Measurements from ENCODE around the gene AHI1. TPM values are rescaled to one million over a fixed set of nuclear protein-coding genes. Genes with fewer than 3 reads are reported as not detected.

AHI1 gene
- total and polyA plus RNA-seq, 10 of the 15 experiments (the other 5 are each of a cell fraction or from before 2014, with no cell fraction given): 3.2 to 9.5 (median 4.6) TPM

DNA sequence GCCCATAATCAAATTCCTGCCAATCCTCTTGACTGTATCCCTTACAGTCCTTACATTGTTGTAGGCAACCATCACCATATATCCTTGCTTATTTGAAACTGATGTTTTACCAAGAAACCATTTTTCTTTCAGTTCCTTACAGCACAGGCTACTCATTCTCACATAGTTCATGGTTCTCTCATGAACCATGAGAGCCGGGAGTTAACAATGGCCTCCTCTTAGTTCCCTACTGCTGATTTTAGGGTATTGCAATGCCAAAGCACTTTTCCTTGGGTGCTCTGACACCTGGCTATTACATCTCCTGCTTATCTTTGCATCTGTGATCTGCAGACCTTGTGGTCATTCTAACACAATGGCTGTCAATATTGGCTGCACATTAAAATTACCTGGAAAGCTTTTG is 183.0 kb downstream of the AHI1 start:
- DNase-seq (ENCODE audit: low read depth, low spot score): no peak
- Histone ChIP-seq H2AFZ (ENCODE audit: control insufficient read depth, low read depth, low read length) (no peak overlapping the region), H4K20me1 (ENCODE audit: control insufficient read depth, insufficient read depth) (no peaks in the 10 kb centered on the region), H3K79me2 (ENCODE audit: control insufficient read depth, insufficient read depth, low read length) (no peaks in the 10 kb centered on the region), H3K4me1 (ENCODE audit: control insufficient read depth, insufficient read depth, low read length) (peaks cover 4% of the 10 kb centered on the region; the same call in 1 of the 2 replicates), H3K27ac (ENCODE audit: control insufficient read depth, insufficient read depth) (no peak overlapping the region), H3K4me2 (ENCODE audit: control insufficient read depth, insufficient read depth) (no peak overlapping the region), H3K36me3 (ENCODE audit: control insufficient read depth in 2 of 2, insufficient read depth in 2 of 2, low read length in 1 of 2) (no peaks in the 10 kb centered on the region), H3K9me3 (replicated peaks; ENCODE audit: control insufficient read depth, insufficient read depth, low read length) (no peaks in the 10 kb centered on the region), H3K27me3 (replicated peaks in 1 of 2; ENCODE audit: control insufficient read depth in 2 of 2, insufficient read depth in 2 of 2, low read length in 1 of 2) (no peaks in the 10 kb centered on the region), H3K9ac (ENCODE audit: control insufficient read depth, insufficient read depth, low read length) (no peak overlapping the region), H3K4me3 (no peak overlapping the region)
- ATAC-seq: peak; percentile 80
- no TSS peak for BruUV-seq (replicated peaks)
- CTCF ChIA-PET: interaction anchor here (0.9 kb wide), 1 partner anchor 109 kb away, joined by 3 read pairs; no protein-coding TSS in a partner anchor
- TF ChIP-seq SPI1 (IDR thresholded peaks at IDR 0.05; ENCODE audit: borderline replicate concordance, insufficient read depth, low read depth, low read length) (peak; percentile 50; the same call in 1 of the 2 replicates), GABPA (IDR thresholded peaks at IDR 0.05; ENCODE audit: low read depth) (no peak)
- intact Hi-C loops (cut with micrococcal nuclease; ENCODE audit: unreplicated experiment): no loop called here
- FAIRE-seq: peak; percentile 56
- 81% methylated on average over 1 of the region's 1 CpG for WGBS (ENCODE audit: insufficient coverage, insufficient replicate concordance, low lambda C conversion rate, missing lambda C conversion rate)
- in situ Hi-C loops (cut with MboI): no loop called here
- RAD21 ChIA-PET (ENCODE audit: unreplicated experiment): no interaction called here
- POLR2A ChIA-PET: no interaction called here
- SMC1A ChIA-PET (ENCODE audit: uncharacterized antibody, unreplicated experiment): interaction anchor here (0.8 to 3.8 kb wide), 3 partner anchors 8 to 21 kb away, joined by 3 to 20 read pairs (median 3); no protein-coding TSS in a partner anchor

- ChIA-PET RAD21 (ENCODE audit: unreplicated experiment) (no interaction called here), SMC1A (ENCODE audit: uncharacterized antibody, unreplicated experiment) (interaction anchor here (1.0 to 3.8 kb wide), 3 partner anchors 9 to 28 kb away, joined by 3 to 20 read pairs (median 3); no protein-coding TSS in a partner anchor), POLR2A (no interaction called here), CTCF (interaction anchor here (1.1 to 1.9 kb wide), 2 partner anchors 35 to 127 kb away, joined by 3 to 5 read pairs; no protein-coding TSS in a partner anchor)
- intact Hi-C loops (cut with micrococcal nuclease; ENCODE audit: unreplicated experiment) (no loop called here), in situ Hi-C loops (cut with MboI) (no loop called here)
- Histone ChIP-seq H3K27me3 (replicated peaks in 1 of 2; ENCODE audit: control insufficient read depth in 2 of 2, insufficient read depth in 2 of 2, low read length in 1 of 2) (no peaks in the 10 kb centered on the region), H3K4me3 (no peak overlapping the region), H3K4me1 (ENCODE audit: control insufficient read depth, insufficient read depth, low read length) (peaks cover 4% of the 10 kb centered on the region; the same call in 1 of the 2 replicates), H3K79me2 (ENCODE audit: control insufficient read depth, insufficient read depth, low read length) (no peaks in the 10 kb centered on the region), H3K4me2 (ENCODE audit: control insufficient read depth, insufficient read depth) (no peak overlapping the region), H3K27ac (ENCODE audit: control insufficient read depth, insufficient read depth) (no peak overlapping the region), H2AFZ (ENCODE audit: control insufficient read depth, low read depth, low read length) (no peak overlapping the region), H3K36me3 (ENCODE audit: control insufficient read depth in 2 of 2, insufficient read depth in 2 of 2, low read length in 1 of 2) (no peaks in the 10 kb centered on the region), H3K9ac (ENCODE audit: control insufficient read depth, insufficient read depth, low read length) (no peak overlapping the region), H4K20me1 (ENCODE audit: control insufficient read depth, insufficient read depth) (no peaks in the 10 kb centered on the region), H3K9me3 (replicated peaks; ENCODE audit: control insufficient read depth, insufficient read depth, low read length) (no peaks in the 10 kb centered on the region)
- ATAC-seq: no peak
- no peak for TF ChIP-seq RELA (IDR thresholded peaks at IDR 0.05; ENCODE audit: borderline replicate concordance, partially characterized antibody)
- TF ChIP-seq MYB (IDR thresholded peaks at IDR 0.05; ENCODE audit: borderline replicate concordance, low read depth, low read length): no peak
- 87% methylated on average over 4 of the region's 4 CpGs for WGBS (ENCODE audit: insufficient coverage, insufficient replicate concordance, low lambda C conversion rate, missing lambda C conversion rate)
- DNase-seq (ENCODE audit: low read depth, low spot score): no peak
- no peak for FAIRE-seq
- BruUV-seq (replicated peaks): no TSS peak
Measured at GRCh38 chr6:135311446-135312200, 185.9 kb downstream of the AHI1 start.

Data from GM12878 (cell line).